GM19438 (cell line): ENCODE measurements around the gene VKORC1L1.

Source experiments
- ATAC-seq: cut with Tn5 transposase; IDR thresholded peaks from one replicate; pipeline ENCODE4 v1.9.1; 2021; ENCODE audit warnings: low read depth; ENCODE audit not compliant: unreplicated experiment

The VKORC1L1 gene

DNA sequence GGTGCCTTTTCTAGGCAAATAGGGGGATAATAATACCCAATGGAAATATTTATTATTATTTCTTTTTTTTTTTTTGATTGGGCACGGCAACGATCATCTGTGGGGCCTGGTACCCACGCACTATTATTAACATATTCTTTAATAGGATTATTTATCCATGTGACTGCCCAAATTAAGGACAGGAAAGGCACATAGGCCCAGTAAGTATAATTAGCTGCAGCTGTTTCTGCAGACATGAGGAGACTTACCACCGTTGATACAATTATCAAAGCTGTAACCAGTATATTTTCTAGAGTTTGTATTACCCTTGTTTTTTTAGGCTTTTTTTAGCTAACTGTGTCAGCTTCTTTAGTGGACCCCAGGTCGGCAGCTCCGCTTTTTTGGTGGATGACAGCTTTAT is 134.4 kb downstream of the VKORC1L1 start:
- ATAC-seq: no peak
